DOHH2 (cell line): ENCODE data around the gene BCAS1.

Experiments
- H3F3A ChIP-seq: fragments of 200-600 bp; sonication (generic), shearing (Covaris generic); 2 replicates; pipeline ENCODE4 v1.6.0; 2016; ENCODE audit warnings: antibody characterized with exemption, mild to moderate bottlenecking; ENCODE audit not compliant: control insufficient read depth, insufficient read depth
- H3K27ac ChIP-seq: fragments of 200-600 bp; sonication (generic); 2 replicates; pipeline ENCODE4 v1.5.1; 2014; ENCODE audit warnings: low read depth, mild to moderate bottlenecking, low read length, moderate library complexity
- H3K27me3 ChIP-seq: fragments of 200-600 bp; sonication (generic); 2 replicates; pipeline ENCODE4 v1.6.1; 2014; ENCODE audit warnings: mild to moderate bottlenecking, low read length, mixed read lengths; ENCODE audit not compliant: control insufficient read depth
- H3K36me3 ChIP-seq: fragments of 200-600 bp; sonication (generic); 2 replicates; pipeline ENCODE4 v1.6.1; 2014; ENCODE audit warnings: mild to moderate bottlenecking, low read length, moderate library complexity, mixed read lengths; ENCODE audit not compliant: control insufficient read depth
- H3K4me1 ChIP-seq: fragments of 200-600 bp; sonication (generic); 2 replicates; pipeline ENCODE4 v1.6.1; 2014; ENCODE audit warnings: mild to moderate bottlenecking, low read length, mixed read lengths; ENCODE audit not compliant: control insufficient read depth
- H3K4me2 ChIP-seq: fragments of 200-600 bp; sonication (generic); 2 replicates; pipeline ENCODE4 v1.6.0; 2014; ENCODE audit warnings: mild to moderate bottlenecking, low read length, moderate library complexity
- H3K4me3 ChIP-seq: fragments of 200-600 bp; sonication (generic); 2 replicates; pipeline ENCODE4 v1.5.1; 2014; ENCODE audit warnings: mild to moderate bottlenecking, low read length, mixed read lengths
- H3K79me2 ChIP-seq: fragments of 200-600 bp; sonication (generic); 2 replicates; pipeline ENCODE4 v1.6.1; 2014; ENCODE audit warnings: mild to moderate bottlenecking, low read length, mixed read lengths; ENCODE audit not compliant: control insufficient read depth
- H3K9me2 ChIP-seq: fragments of 200-600 bp; sonication (generic); replicated peaks from 2 replicates; pipeline ENCODE4 v1.6.1; 2014; ENCODE audit warnings: mild to moderate bottlenecking, low read length, mixed read lengths; ENCODE audit not compliant: control insufficient read depth
- H3K9me3 ChIP-seq: fragments of 200-600 bp; sonication (generic); 2 replicates; pipeline ENCODE4 v1.6.1; 2014; ENCODE audit warnings: antibody characterized with exemption, low read length, mixed read lengths; ENCODE audit not compliant: control insufficient read depth, insufficient read depth
- H4K20me1 ChIP-seq: fragments of 200-600 bp; sonication (generic); 2 replicates; pipeline ENCODE4 v1.6.0; 2014; ENCODE audit warnings: low read depth, mild to moderate bottlenecking, antibody characterized with exemption, low read length, moderate library complexity; ENCODE audit not compliant: control insufficient read depth, insufficient read depth
- CTCF ChIP-seq: fragments of 200-600 bp; sonication (generic); IDR thresholded peaks from one replicate; pipeline ENCODE4 v1.5.1; 2014; ENCODE audit warnings: antibody characterized with exemption, mild to moderate bottlenecking, low read depth, low read length; ENCODE audit not compliant: poor library complexity, severe bottlenecking
- EZH2phosphoT487 ChIP-seq: fragments of 200-600 bp; sonication (generic); IDR thresholded peaks from 2 replicates; pipeline ENCODE4 v1.6.1; 2017; ENCODE audit warnings: borderline replicate concordance, mild to moderate bottlenecking, antibody characterized with exemption, low read length, moderate library complexity, mixed read lengths

The BCAS1 gene

GRCh38 chr20:53896041-53896440 is 174.4 kb downstream of the BCAS1 start:
- no peaks in the 10 kb centered on the region for H3K9me3 ChIP-seq

GRCh38 chr20:53895385-53895755 is 175.0 kb downstream of the BCAS1 start:
- peak overlapping the region; percentile 64 for H3K4me3 ChIP-seq
- no peaks in the 10 kb centered on the region for H3K79me2 ChIP-seq
- no peaks in the 10 kb centered on the region for H3K27me3 ChIP-seq
- no peaks in the 10 kb centered on the region for H4K20me1 ChIP-seq
- H3K27ac ChIP-seq = peak overlapping the region; percentile 96
- H3K4me2 ChIP-seq = peak overlapping the region; percentile 89
- H3F3A ChIP-seq = peaks cover 38% of the 10 kb centered on the region
- TF ChIP-seq EZH2phosphoT487 (no peak), CTCF (no peak)
- no peaks in the 10 kb centered on the region for H3K9me3 ChIP-seq
- no peaks in the 10 kb centered on the region for H3K36me3 ChIP-seq
- no peaks in the 10 kb centered on the region for H3K9me2 ChIP-seq
- H3K4me1 ChIP-seq = peaks cover 88% of the 10 kb centered on the region

More at GRCh38 chr20:53896041-53896440, 174.4 kb downstream of the BCAS1 start:
- Histone ChIP-seq H3K4me3 (no peak overlapping the region), H3K79me2 (no peaks in the 10 kb centered on the region), H3K27me3 (no peaks in the 10 kb centered on the region), H3F3A (peaks cover 38% of the 10 kb centered on the region), H4K20me1 (no peaks in the 10 kb centered on the region), H3K4me1 (peaks cover 88% of the 10 kb centered on the region), H3K36me3 (no peaks in the 10 kb centered on the region), H3K9me2 (no peaks in the 10 kb centered on the region), H3K4me2 (no peak overlapping the region), H3K27ac (no peak overlapping the region)
- TF ChIP-seq EZH2phosphoT487 (no peak), CTCF (no peak)

- Histone ChIP-seq H3K79me2 (no peaks in the 10 kb centered on the region), H3K4me1 (peaks cover 82% of the 10 kb centered on the region), H4K20me1 (no peaks in the 10 kb centered on the region), H3K27ac (peak overlapping the region; percentile 96), H3K4me2 (peak overlapping the region; percentile 89), H3K27me3 (no peaks in the 10 kb centered on the region), H3K36me3 (no peaks in the 10 kb centered on the region), H3F3A (peaks cover 35% of the 10 kb centered on the region), H3K9me3 (no peaks in the 10 kb centered on the region), H3K9me2 (no peaks in the 10 kb centered on the region), H3K4me3 (peak overlapping the region; percentile 64)
- TF ChIP-seq CTCF = no peak
- TF ChIP-seq EZH2phosphoT487 = no peak
Measured at GRCh38 chr20:53894707-53895384, 175.5 kb downstream of the BCAS1 start.
